ENCODE results near the gene RELL2.

Gene RELL2

DNA sequence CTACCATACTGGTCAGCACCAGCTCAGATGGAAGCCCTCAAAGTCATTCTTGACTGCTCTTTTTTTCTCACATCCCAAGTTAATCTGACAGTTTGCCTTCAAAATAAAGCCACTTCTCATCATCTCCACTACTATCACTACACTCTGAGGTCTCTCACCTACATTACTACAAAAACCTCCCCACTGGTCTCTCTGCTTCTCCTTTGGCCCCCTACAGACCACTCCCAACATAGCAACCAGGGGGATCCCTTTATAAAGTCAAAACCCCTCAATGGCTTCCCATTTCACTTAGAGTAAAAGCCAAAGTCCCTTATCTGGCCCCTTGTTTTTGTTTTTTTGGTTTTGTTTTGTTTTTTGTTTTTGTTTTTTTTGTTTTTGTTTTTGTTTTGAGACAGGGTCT is 40.6 kb downstream of the RELL2 start:
- no peak for DNase-seq (ENCODE audit: low read depth)

DNA sequence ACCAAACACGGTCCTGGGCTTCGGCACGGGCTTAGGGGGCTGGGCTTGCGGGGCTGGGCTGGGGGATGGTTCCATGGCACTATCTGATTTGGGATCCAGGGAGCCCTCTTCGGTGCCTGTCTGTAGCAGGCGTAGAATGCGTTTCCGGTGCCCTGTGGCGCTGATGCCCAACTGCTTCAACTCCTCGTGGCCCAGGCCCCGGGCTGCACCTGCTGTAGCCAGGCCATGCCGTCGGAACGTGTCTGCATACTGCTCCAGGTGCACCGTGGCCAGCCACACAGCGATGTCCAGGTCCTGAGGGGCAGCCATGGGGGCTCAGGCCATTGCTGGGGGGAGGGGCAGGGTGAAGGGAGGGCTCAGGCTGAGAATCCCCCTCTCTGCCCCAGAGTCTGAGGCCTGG is 43.4 kb downstream of the RELL2 start:
- no peak for DNase-seq (ENCODE audit: low read depth)

DNA sequence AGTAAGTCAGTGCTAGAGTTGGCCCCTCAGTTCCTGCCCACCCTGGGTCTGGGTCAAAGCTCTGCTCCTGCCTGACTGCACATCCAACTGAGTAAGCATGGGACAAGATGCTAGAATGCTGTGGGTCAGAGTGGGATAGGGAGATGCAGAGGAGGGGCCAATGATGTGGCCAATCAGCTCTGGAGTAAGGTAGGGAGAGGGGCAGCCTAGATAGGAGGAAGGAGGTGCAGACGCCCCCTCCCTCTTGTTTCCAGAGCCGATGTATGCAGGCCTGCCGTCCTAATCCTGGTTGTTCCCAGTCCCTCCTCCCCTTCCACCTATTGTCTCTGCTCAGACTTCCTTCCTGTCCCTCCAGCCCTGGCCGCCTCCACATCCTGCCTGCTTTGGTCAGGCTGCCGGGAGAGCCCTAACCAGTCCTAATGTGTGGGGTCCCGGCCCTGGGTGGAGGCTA is 44.0 kb downstream of the RELL2 start:
- DNase-seq (ENCODE audit: low read depth) = no peak

DNA sequence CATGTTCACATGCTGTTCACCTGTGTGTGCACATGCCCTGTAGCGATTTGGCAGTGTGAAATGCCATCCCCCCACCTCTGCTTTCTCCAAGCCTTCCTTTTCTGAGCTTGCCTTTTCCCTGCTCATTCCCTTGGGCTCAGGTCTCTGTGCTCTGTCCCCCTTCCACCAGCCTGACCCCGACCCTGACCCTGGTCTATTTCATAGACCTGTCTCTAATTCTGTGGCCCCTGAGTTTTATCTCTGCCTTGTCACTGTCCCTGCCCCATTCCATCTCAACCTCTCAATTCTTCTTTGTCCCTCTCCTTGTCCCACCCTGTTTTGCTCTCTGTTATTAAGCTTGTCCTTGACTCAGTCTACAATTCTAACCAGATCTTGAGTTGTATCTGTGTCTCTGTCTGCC is 44.5 kb downstream of the RELL2 start:
- no peak for DNase-seq (ENCODE audit: low read depth)

DNA sequence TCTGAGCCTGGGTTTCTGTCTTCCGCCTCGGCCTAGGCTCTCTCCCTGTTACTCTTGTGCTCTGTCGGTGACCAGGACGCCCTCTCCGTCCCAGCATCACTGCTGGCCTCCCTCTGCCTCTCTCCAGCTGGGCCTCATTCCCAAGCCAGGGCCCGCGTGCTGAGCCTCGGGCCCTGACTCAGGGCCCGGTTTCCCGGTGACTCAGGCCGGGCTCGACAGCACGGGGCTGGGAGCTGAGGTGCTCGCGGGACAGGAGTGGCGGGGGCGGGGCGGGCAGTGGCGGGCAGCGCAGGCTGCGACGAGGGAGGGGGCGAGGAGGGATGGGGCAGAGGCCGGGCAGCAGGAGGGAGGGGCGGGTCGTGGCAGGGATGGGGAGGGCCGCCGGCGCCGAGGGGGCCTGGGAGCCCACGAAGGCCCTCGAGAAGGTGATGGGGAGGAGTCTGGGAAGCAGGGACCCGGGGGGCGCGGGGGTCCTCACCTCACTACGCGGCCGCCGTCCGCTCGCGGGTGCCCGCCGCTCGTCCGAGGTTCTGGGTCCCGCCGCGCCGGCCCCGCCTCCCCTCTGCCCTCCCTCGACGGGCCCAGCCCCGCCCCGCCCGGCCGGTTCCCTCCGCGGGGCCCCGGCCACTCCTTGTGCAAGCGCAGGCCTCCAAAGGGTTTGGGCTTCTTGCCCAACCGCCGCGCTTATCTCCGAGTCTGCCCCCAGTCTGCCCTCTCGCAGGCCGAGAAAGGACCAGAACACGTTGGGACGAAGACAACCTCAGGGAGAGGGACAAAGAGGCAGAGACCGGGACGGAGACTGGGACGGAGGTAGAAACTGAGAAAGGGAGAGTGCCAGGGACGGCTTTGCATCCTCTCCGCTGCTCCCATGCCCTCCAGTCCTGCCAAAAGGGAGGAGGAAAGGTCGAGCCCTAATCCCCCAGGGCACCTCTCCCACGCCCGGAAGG is 45.2 kb downstream of the RELL2 start, which contains the start of gene ARAP3:
ARAP3 (minus strand) TSS at position 536 of the 947 bp plus-strand sequence. CDS start 1,744 bp downstream, outside the sequence.
- DNase-seq (ENCODE audit: low read depth) = peak; percentile 37

DNA sequence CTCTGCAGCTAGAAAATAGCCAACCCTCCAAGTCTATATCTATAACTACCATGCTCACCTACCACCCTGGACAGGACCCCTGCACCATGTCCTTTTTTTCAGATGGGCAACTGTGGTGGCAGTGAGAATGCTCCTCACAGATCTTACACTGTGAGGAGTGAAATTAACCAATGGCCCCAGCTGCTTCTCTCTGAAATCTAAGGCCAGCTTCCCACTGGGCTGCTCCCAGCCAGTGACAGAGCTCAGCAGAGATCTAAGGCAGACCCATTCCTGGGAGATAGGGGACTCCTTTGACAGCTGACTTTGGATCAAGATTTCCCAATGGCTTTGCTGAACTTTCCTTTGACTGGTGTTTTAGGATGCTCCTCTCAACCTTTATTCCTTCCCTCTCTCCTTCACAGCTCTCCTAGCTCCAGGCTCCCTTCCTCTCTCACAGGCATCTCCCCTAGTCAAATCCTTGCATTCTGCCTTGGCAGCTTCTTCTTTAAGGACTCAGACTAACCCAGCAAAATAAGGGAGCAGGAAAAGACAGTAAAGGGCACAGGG is 46.9 kb downstream of the RELL2 start:
- no peak for DNase-seq (ENCODE audit: low read depth)

DNA sequence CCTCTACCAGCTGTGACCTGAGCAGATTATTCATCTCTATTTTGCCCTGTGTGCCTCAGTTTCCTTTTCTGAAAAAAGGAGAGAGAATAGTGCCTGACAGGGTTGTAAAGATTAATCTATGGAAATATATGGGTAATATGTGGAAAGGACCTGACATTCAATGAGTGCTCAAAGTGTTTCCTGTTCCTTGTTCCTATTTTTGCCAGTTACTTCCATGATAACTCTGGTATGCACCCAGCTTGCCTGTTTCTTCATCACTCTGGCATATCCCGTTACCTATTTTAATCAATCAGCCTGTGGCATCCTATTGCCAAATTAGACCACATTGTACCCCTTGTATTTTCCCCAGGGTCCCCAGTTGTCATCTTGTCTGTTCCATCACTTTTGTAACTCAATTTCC is 48.8 kb downstream of the RELL2 start:
- no peak for DNase-seq (ENCODE audit: low read depth)

DNA sequence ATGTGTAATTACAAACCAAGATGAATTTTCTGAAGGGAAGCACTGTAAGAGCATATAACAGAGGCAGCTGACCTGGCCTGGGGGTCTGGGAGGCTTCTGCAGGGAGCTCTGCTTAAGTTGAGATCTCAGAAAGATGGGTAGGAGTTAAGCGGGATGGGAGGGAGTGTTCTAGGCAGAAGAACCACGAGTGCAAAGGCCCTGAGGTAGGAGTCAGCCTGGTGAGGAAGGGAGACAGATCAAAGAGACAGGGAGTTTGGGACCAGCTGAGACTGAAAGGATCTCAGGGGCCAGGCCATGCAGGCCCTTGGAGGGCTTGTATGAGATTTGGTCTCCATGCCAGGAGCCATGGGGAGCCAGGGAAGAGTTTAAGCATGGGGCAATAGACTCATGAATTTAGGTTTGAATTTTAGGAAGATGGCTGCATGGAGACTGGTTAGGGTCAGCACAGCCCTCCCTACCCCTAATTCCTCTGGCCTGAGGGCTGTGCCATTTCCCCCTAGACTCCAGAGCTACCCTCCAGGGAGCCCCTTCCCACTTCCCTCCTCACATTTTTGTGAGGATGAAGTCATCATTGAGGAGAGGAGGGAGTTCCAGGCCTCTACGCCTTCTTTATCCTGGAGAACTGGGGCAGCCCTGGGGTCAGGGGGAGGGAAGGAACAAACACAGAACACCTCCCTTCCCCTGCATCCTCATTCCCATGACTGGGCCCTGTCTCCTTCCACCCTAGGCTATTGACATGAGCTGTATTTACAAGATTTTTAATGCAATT is 50.0 kb downstream of the RELL2 start:
- no peak for DNase-seq (ENCODE audit: low read depth)

Data from stimulated activated CD8-positive, alpha-beta memory T cell treated with anti-CD3 and anti-CD28 coated beads, Interleukin-12 subunit alpha, Interleukin-12 subunit beta, amount 100 ng/mL, for 4 hours (primary cell).